ENCODE results near the gene SSBP3.
"Not testable (repeated sequence)": the region's sequence is repeated elsewhere in the genome, so short reads cannot be mapped to it uniquely, and the experiment has no call there.

The SSBP3 gene

GRCh38 chr1:54406339-54407153 lies at the start of gene SSBP3:
SSBP3 (minus strand) TSS chr1:54406394.
- peak; percentile 93 for DNase-seq

DNA sequence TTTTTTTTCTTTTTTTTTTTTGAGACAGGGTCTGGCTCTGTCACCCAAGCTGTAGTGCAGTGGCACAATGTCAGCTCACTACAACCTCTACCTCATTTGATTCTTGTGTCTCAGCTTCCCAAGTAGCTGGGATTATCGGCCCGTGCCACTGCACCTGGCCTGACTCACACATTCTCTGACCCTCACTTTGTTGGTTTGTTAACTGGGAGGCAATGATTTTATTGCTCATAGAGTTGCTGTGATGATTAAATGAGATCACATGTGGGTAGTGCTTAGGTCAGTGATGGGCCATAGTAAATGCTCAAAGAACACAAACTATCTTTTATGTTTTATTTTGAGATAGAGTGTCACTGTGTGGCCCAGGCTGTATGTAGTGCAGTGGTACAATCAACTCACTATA lies 47.3 kb upstream of the SSBP3 start:
- DNase-seq: no peak

DNA sequence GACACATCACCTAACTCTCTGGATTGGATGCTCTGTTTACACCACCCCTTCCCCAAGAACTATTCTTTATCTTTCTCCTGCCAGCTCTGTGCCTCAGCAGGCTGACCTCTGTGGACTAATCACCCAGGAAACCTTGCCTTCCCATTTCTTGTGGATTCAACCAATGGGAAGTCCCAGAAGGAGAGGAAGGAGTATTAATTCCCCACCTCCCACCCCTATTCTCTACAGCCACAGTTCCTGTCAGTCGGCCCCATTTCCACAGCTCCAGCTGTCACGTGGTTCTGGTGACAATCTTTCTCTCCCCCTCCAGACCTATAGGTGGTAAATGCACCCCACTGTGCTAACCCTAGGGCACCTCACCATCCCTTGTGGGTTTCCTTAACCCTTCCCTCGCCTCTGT lies 46.8 kb upstream of the SSBP3 start:
- DNase-seq: no peak

GRCh38 chr1:54449431-54449830 lies 43.2 kb upstream of the SSBP3 start:
- not testable (repeated sequence) for DNase-seq

DNA sequence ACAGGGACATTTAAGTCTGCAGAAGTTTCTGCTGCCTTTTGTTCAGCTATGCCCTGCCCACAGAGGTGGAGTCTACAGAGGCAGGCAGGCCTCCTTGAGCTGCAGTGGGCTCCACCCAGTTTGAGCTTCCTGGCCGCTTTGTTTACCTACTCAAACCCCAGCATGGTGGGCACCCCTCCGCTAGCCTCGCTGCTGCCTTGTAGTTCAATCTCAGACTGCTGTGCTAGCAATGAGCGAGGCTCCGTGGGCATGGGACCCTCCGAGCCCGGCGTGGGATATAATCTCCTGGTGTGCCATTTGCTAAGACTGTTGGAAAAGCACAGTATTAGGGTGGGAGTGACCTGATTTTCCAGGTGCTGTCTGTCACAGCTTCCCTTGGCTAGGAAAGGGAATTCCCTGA lies 42.6 kb upstream of the SSBP3 start:
- not testable (repeated sequence) for DNase-seq

- not testable (repeated sequence) for DNase-seq
Measured at GRCh38 chr1:54447081-54447480, 40.9 kb upstream of the SSBP3 start.

GRCh38 chr1:54442185-54442584 lies 36.0 kb upstream of the SSBP3 start:
- no peak for DNase-seq

DNA sequence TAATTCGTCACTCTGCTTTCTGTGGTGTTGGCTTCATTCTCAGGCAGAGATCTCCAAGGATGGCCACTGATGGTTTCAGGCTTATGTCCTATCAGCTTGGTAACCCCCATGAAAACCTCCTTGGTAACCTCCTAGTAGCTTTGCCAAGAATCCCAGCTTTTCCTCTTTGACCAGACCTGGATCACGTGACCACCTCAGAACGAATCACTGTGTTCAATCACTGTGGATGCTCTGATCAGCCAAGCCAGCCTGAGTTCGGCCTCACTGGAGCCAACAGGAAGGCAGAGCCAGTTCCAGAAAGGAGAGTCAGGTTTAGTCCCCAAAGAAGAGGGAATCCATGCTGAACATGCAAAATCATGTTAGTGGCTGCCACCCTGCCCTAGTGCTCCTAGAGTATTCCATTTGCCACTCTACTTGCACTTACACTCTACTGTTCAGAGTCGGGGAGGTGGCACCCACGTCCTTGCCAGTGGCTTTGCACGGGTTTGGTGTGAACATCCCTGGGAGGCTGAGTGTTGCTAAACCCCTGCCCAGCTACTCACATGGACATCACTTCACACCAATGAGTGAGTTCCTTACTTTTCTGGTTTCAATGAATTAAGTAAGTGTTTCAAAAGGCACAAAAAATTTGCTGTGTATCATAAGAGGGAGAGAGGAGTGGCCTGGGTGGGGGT lies 33.5 kb upstream of the SSBP3 start:
- DNase-seq: no peak

- no peak for DNase-seq
Measured at GRCh38 chr1:54437783-54438182, 31.6 kb upstream of the SSBP3 start.

DNA sequence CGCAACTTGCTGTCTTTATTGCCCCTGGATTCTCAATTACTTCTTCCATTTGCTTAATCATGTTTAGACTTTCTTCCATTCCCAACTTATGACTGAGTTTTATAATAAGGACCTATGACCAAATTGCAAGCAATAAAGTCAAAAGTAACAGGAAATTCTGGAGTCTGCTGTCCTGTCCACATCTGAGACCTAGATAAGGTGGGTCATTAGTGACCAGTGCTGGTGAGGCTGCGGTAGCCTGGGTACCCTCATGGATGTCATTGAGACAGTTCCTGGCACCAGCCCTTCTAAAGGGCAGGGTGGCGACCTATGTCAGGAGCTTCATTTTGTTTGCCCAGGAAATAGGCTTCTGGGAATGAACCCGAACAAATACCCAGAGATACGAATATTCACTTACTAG lies 30.6 kb upstream of the SSBP3 start:
- DNase-seq: no peak

DNA sequence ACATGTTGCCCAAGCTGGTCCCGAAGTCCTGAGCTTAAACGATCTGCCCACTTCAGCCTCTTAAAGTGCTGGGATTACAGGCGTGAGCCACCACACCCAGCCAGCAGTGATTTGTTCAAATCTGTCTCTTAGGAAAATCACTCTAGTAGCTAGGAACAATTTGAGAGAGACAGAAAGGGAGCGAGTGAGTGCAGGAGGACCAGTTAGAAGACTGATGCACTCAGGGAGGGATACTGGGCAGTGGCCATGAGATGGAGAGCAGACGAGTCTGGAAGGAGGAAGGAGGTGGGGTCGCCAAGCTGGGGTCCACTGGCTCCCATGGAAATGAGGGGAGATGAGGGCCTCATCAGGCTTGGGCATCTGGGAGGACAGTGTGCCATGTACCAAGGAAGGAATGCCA lies 23.6 kb upstream of the SSBP3 start:
- no peak for DNase-seq

DNA sequence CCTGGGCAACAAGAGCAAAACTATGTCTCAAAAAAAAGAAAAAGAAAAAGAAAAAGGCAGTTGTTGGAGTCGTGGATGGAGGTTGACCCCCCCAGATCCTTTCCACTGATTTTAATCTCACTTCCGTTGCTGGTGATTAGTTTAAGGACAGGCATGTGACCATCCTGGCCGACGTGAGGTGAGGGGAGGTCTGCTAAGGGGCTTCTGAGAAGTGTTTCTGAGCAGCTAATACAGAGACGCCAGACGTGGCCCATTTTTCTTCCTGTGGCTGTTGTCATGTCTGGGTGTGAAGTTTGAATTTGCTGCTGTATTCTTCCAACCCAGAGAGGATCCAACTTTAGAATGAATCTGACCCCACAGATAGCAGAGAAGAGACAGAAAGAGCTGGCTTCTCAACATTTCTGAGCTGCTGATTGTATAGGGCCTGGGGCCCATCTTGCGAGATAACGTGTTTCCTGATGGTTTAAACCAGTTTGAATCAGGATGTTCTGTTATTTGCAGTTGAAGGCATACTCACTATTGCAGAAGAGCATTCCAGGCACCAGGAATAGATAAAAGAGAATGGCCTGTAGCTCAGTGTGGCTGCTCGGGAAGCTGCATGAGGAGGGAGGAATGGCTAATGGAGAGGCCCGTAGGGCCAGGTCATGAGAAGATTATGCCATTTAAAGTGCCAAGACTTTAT lies 22.8 kb upstream of the SSBP3 start:
- no peak for DNase-seq

GRCh38 chr1:54425152-54425584 lies 19.0 kb upstream of the SSBP3 start:
- DNase-seq: no peak

DNA sequence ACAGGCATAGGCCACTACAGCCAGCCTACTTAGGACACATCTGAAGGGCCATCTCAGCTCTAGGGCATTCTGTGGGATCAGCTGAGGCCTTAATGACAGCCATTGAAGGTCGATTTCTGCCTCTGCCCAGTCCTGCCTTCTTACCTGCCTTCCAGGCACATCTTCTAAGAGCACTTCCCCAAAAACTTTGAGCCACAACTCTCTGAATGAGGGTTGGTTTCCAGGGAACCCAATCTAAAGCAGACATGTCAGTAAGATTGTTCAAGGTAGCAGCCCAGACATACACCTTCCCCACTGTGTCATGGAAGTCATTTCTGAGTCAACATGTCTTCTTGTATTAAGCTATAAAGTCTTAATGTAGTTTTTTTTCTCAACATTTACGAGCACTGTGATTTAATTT lies 18.2 kb upstream of the SSBP3 start:
- DNase-seq: no peak

- no peak for DNase-seq
Measured at GRCh38 chr1:54421101-54421504, 14.9 kb upstream of the SSBP3 start.

- not testable (repeated sequence) for DNase-seq
Measured at GRCh38 chr1:54418598-54418997, 12.4 kb upstream of the SSBP3 start.

DNA sequence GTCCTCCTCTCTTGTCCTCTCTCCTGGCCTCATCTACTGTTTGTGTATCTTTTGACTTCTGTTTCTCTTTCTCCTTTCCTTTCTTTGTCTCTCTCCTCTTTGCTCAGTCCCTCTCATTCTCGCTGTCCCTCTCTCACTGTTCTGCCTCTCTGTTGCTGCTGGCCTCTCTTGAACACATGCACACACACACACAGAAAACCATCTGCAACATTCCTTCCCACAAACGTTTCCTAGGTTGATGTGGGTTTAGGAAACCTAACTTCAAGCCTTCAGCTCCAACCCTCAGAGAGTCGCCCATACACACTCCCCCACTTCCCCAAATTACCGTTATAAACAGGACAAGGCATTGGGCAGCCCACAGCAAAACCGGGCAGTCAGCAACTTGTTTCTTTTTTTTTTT lies 10.9 kb upstream of the SSBP3 start:
- no peak for DNase-seq

DNA sequence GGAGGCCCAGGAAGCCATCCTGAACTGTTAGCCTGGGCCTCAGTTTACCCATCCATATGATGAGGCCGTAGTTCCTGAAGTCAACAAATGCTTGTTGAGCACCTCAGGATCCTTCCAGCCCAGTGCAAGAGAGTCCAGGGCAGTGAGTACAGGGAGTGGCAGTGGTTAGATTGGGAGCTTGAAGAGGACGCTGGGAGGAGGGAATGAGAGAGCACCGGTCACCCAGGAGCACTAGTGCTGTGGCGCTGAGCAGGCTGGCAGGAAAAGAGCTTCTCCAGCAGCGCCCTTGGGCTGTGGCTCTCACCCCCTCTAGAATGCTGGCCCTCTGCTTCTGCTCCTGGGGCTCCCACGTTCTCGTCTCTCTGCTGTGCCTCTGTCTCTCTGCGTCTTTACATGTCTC lies 10.2 kb upstream of the SSBP3 start:
- DNase-seq: no peak

- no peak for DNase-seq
Measured at GRCh38 chr1:54415991-54416390, 9.8 kb upstream of the SSBP3 start.

DNA sequence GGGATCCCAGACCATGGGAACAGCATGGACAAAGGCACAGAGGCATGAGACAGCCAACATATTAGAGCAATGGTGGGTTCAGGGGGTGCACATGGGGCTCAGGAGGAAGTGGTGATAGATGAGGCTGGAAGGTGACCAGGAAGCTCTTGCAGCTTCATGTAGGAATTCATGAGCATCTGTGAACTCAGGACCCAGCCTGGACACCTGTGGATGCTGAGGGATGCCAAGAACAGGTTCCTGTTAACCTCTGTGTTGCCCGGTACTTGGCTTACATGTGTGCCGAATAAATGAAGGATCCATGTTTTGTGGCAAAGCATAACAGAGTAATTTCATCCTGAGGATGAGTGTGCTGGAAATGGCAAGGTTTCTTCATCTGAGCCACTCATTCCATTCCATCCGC lies 9.3 kb upstream of the SSBP3 start:
- no peak for DNase-seq

GRCh38 chr1:54413732-54414131 lies 7.5 kb upstream of the SSBP3 start:
- DNase-seq: no peak

- DNase-seq: no peak
Measured at GRCh38 chr1:54413295-54413694, 7.1 kb upstream of the SSBP3 start.

DNA sequence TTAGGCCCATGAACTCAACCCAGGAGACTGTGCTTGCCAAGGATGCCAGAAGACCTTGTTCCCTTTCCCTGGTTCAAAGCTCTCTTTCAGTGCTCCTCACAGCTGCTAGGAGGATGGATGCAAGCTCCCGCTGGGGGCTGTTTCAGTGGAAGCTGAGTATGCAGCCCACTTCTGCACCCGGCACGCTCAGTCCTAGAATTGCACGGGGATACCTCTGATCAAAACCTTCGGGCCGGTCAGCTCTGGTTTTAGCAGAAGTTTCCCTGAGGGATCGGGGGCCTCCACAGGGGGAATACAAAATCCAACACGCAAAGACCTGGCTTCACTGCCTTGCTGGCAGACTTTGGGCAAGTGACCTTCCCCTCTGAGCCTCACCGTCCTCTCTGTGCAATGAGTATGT lies 4.2 kb upstream of the SSBP3 start:
- DNase-seq: no peak
